ENCODE data around the gene KLHL29.

Gene KLHL29

DNA sequence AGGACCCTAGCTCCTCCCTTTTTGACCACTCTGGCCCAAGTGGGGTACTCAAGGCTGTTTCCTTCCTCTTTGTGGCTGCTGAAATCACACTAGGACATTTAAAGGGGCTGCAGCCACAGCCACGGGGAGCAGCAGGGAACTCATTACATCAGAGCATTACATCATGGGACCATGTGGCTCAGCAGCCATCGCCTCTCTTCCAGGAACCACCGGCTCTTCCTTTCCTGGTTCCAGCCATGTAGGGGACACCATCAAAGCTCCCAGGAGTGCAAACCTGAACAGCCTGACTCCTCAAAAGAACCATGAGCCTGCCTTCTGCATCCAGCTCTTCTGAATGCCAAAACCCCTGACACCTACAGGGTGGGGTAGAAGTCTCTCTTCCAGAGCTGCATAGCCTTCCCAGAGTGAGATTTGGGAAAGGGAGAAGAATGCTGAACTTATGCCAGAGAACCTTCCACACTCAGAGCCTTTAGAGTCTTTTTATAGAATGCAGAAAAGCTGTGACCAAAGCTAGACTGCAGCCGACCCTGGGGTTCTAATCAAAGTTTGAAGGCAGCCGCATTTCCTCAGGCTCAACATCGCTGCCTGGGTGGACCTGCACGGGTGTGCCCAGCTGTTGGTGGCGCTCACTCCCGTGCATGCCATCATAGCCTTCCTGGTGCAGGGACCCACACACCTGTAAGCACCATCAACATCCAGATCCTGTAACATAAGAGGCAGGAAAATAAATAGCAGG lies 121.7 kb downstream of the KLHL29 start:
- TF ChIP-seq TAF1 (IDR thresholded peaks at IDR 0.05; ENCODE audit: low read depth, low read length) (no peak), POLR2A (IDR thresholded peaks at IDR 0.05; ENCODE audit: low read depth, low read length) (no peak)
- FAIRE-seq (no peak), DNase-seq (ENCODE audit: insufficient read length, low spot score) (no peak)

DNA sequence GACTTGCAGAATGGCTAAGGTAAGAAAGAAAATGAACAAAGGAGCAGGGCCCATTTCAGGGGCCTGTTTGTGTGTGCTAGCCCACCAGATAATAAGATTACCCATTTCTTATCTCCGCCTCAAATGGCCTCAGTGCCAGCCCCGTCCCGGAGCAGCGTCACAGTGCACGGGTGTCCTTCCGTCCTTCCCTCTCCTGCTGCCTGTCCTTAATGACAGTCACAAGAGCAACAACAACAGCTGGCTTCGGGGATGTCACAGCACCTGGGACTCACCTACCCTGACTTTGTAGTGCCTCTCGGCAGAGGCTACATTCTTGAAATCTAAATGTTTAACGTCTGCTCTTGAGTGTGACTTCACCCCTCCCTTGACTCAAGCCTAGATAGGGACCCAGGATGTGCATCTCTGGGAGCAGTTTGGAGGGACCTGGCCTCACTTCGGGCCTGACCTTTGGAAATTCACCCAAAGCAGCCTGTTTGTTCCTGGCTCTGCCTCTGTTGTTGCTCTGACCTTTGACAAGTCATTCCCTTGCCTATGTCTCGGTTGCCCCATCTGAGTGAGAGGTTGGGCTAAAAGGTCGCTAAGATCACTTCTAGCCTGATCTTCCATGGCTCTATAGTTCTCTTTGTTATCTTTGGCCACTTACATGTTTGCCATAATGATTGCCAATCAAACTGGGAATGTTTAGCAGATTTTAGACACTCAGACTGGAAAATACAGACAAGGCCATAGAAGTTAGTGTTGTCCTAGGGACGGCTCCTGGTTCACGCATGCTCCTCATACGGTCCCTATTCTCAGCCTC lies 122.5 kb downstream of the KLHL29 start:
- TF ChIP-seq POU2F2 (IDR thresholded peaks at IDR 0.05; ENCODE audit: low read depth, low read length) (no peak), PAX5 (IDR thresholded peaks at IDR 0.05; ENCODE audit: insufficient read depth, low read length, severe bottlenecking) (no peak), POLR2AphosphoS5 (IDR thresholded peaks at IDR 0.05; ENCODE audit: low read depth, low read length) (no peak), TAF1 (IDR thresholded peaks at IDR 0.05; ENCODE audit: low read depth, low read length) (no peak), POLR2A (IDR thresholded peaks at IDR 0.05; ENCODE audit: low read depth, low read length) (no peak), SPI1 (IDR thresholded peaks at IDR 0.05; ENCODE audit: low read depth, low read length) (no peak)
- DNase-seq (ENCODE audit: insufficient read length, low spot score) (no peak), FAIRE-seq (no peak)

DNA sequence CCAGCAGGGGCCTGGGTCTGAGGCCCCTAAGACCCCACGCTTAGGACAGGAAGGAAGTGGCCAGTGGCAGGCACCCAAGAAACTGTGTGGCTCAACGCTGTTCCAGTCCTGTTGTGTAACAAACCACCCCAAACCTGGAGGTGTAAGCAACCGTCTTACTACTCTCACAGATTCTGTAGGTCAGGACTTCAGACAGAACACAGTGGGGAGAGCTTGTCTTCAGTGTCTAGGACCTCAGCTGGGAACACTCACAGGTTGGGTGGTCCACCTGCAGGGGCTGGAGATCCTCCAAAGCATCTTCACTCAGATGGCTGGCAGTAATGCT lies 123.0 kb downstream of the KLHL29 start:
- DNase-seq (ENCODE audit: insufficient read length, low spot score) (no peak), FAIRE-seq (no peak)
- TF ChIP-seq POLR2AphosphoS5 (IDR thresholded peaks at IDR 0.05; ENCODE audit: low read depth, low read length) (no peak), PAX5 (IDR thresholded peaks at IDR 0.05; ENCODE audit: insufficient read depth, low read length, severe bottlenecking) (no peak), POU2F2 (IDR thresholded peaks at IDR 0.05; ENCODE audit: low read depth, low read length) (no peak), SPI1 (IDR thresholded peaks at IDR 0.05; ENCODE audit: low read depth, low read length) (no peak), TAF1 (IDR thresholded peaks at IDR 0.05; ENCODE audit: low read depth, low read length) (no peak), POLR2A (IDR thresholded peaks at IDR 0.05; ENCODE audit: low read depth, low read length) (no peak)

DNA sequence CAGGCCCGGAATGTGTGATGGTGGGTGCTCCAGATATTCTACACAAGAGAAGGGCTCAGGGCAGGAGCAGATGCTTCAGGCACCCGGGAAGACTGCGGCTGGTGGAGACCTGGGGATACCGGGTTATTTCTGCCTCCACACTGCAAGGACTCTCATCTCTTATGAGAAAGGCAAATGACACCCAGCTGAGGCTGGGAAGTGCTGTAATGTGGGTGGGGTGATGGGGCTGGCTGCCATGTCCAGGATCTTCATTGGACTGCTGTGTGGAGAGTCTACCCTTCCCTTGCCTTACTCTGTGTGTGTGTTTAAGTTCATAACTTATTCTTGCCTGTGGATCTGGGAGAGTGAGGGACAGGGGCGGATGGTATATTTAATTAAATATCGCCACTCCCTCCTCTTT lies 124.1 kb downstream of the KLHL29 start:
- DNase-seq (ENCODE audit: insufficient read length, low spot score) (no peak), FAIRE-seq (no peak)
- TF ChIP-seq POU2F2 (IDR thresholded peaks at IDR 0.05; ENCODE audit: low read depth, low read length): no peak
- no peak for TF ChIP-seq SPI1 (IDR thresholded peaks at IDR 0.05; ENCODE audit: low read depth, low read length)
- TF ChIP-seq TAF1 (IDR thresholded peaks at IDR 0.05; ENCODE audit: low read depth, low read length): no peak
- TF ChIP-seq PAX5 (IDR thresholded peaks at IDR 0.05; ENCODE audit: insufficient read depth, low read length, severe bottlenecking): no peak
- TF ChIP-seq POLR2AphosphoS5 (IDR thresholded peaks at IDR 0.05; ENCODE audit: low read depth, low read length): no peak
- no peak for TF ChIP-seq POLR2A (IDR thresholded peaks at IDR 0.05; ENCODE audit: low read depth, low read length)

DNA sequence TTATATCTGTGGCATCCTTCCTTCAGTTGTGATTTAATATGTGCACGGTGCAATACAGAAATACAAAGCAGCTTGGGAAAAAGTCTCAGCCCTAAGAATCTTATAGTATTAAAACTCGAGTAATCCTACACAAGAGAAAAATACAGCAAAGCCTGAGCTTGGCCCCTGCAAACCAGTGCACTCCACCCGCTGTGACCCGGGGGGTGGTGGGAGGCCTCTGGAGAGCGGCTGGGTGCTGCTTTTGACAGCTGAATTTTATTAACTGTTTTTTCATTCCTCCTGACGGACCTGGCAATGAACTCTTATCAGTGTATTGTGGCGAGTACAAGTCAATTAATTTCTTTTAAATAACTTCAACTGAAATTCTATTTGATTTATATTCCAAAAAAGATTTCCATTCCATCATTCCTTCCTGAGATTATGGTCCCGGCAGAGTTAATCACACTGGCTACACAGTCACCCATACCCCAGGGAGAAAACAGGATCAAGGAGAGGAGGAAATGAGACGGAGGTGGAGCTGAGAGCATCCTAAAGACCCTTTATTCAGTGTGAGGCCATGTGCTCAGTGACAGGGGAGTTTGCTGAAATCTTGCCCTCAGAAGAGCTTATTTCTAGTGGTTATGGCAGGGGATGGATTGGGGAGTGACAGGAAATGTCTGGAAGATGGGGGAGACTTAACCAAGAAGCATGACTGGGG lies 124.8 kb downstream of the KLHL29 start:
- DNase-seq (ENCODE audit: insufficient read length, low spot score) (no peak), FAIRE-seq (no peak)
- no peak for TF ChIP-seq POLR2AphosphoS5 (IDR thresholded peaks at IDR 0.05; ENCODE audit: low read depth, low read length)
- no peak for TF ChIP-seq PAX5 (IDR thresholded peaks at IDR 0.05; ENCODE audit: insufficient read depth, low read length, severe bottlenecking)
- no peak for TF ChIP-seq POU2F2 (IDR thresholded peaks at IDR 0.05; ENCODE audit: low read depth, low read length)
- no peak for TF ChIP-seq TAF1 (IDR thresholded peaks at IDR 0.05; ENCODE audit: low read depth, low read length)
- TF ChIP-seq POLR2A (IDR thresholded peaks at IDR 0.05; ENCODE audit: low read depth, low read length): no peak
- TF ChIP-seq SPI1 (IDR thresholded peaks at IDR 0.05; ENCODE audit: low read depth, low read length): no peak

DNA sequence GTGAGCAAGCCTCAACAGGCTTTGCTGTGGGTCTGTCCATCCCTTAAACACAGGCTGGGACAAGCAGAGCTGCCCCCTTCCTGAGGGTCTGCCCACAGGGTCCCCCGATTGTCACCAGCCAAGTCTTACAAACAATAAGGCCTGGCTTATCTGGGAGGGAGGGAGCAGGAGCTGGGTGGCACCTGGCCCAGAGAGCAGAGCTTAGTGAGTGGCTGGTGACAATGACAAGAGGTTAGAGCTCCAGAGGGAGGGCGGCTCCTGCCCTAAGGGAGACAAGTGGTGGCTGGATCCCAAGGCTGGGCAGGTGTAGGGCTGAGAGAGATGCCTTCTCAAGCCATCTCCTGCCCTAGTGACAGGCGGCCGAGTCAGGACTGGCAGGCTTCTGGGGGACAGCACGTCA lies 125.5 kb downstream of the KLHL29 start:
- DNase-seq (ENCODE audit: insufficient read length, low spot score): no peak
- no peak for FAIRE-seq
- TF ChIP-seq POLR2A (IDR thresholded peaks at IDR 0.05; ENCODE audit: low read depth, low read length): no peak
- TF ChIP-seq TAF1 (IDR thresholded peaks at IDR 0.05; ENCODE audit: low read depth, low read length): no peak
- no peak for TF ChIP-seq SPI1 (IDR thresholded peaks at IDR 0.05; ENCODE audit: low read depth, low read length)
- TF ChIP-seq POLR2AphosphoS5 (IDR thresholded peaks at IDR 0.05; ENCODE audit: low read depth, low read length): no peak
- no peak for TF ChIP-seq POU2F2 (IDR thresholded peaks at IDR 0.05; ENCODE audit: low read depth, low read length)
- TF ChIP-seq PAX5 (IDR thresholded peaks at IDR 0.05; ENCODE audit: insufficient read depth, low read length, severe bottlenecking): no peak

DNA sequence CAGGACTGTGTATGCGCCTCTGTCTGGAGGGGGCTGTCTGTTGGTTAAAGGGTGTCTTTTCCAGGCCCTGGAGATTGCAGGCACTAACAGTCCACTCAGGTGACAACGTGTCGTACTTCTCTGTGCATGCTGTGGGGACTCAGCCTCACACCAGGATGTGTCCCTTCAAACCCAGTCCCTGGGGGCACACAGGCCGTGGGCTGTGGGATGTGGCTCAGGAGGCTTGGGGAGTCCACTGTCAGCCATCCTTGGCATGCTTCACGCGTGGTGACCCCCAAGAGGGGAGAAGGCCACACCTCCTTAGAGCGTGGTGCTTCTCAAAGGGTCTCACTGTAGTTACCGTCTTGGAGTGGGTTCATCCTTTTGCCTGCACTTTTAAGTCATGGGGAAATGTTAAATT lies 127.8 kb downstream of the KLHL29 start:
- FAIRE-seq: no peak
- TF ChIP-seq POLR2AphosphoS5 (IDR thresholded peaks at IDR 0.05; ENCODE audit: low read depth, low read length) (no peak), POU2F2 (IDR thresholded peaks at IDR 0.05; ENCODE audit: low read depth, low read length) (no peak), POLR2A (IDR thresholded peaks at IDR 0.05; ENCODE audit: low read depth, low read length) (no peak), TAF1 (IDR thresholded peaks at IDR 0.05; ENCODE audit: low read depth, low read length) (no peak), SPI1 (IDR thresholded peaks at IDR 0.05; ENCODE audit: low read depth, low read length) (no peak), PAX5 (IDR thresholded peaks at IDR 0.05; ENCODE audit: insufficient read depth, low read length, severe bottlenecking) (no peak)
- no peak for DNase-seq (ENCODE audit: insufficient read length, low spot score)

DNA sequence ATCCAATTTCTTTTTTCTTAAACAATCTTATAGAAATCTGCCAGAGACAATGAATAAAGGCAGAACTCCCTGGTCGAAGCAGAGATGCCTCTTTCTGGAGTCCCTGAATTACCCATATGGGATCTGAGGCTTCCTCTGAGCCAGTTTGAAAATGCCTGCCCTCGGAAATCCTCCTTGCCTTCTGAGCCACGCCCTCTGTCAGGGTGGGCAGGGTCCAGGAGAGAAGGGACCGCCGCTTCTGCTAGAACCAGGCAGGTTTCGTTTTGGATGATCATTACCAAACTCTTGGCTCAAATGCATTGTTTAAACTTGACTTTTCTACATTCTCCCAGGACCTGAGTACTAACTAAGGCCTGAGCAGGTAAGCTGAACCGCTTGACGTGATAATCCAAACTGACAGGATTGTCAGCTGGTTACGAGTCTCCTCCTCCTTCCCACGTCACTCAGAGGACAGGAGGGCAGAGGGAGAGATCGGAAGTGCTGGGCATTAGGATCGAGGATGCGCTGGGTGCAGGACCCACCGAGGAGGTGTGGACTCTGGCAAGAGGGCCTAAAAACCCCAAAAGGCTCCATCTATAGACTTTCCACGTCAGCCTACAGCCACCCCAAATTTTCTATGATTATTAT lies 128.4 kb downstream of the KLHL29 start:
- FAIRE-seq: no peak
- TF ChIP-seq TAF1 (IDR thresholded peaks at IDR 0.05; ENCODE audit: low read depth, low read length): no peak
- TF ChIP-seq SPI1 (IDR thresholded peaks at IDR 0.05; ENCODE audit: low read depth, low read length): no peak
- TF ChIP-seq POU2F2 (IDR thresholded peaks at IDR 0.05; ENCODE audit: low read depth, low read length): no peak
- TF ChIP-seq PAX5 (IDR thresholded peaks at IDR 0.05; ENCODE audit: insufficient read depth, low read length, severe bottlenecking): no peak
- no peak for TF ChIP-seq POLR2AphosphoS5 (IDR thresholded peaks at IDR 0.05; ENCODE audit: low read depth, low read length)
- TF ChIP-seq POLR2A (IDR thresholded peaks at IDR 0.05; ENCODE audit: low read depth, low read length): no peak
- no peak for DNase-seq (ENCODE audit: insufficient read length, low spot score)
